NCI-H1436 (cell line): Measurements from ENCODE around the gene GAST.

Experiments
- DNase-seq: peaks from one replicate; lab custom pipeline; 2025; lab: John Stamatoyannopoulos, UW

The GAST gene

DNA sequence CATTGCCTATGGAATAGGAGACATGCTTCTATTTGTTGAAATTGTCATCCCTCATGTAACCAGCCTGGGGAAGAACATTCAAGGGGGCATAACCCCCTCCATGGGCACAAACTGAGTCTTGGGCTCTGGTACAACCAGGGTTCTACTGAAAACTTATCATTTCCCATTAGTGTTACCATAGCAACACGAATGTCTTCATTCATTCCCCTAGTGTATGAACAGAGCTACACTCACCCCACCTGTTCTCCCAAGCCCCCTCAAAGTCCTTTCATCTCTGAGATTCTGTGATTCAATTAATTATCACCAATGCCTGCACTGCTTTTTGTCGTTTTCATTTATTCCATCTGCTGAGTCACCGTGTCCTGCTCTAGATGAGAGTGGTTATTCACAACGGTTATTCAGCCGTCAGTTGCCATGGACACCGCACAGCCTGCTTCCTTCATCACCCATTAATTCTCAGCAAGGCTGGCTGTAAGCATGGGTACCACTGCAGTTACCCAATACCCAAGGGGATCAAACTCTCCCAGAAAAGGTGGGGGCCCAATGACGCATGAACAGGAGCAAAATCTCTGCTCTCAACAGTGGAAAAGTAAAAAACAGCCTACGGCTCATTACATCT is 1.6 kb upstream of the GAST start:
- peak; percentile 99 for DNase-seq

DNA sequence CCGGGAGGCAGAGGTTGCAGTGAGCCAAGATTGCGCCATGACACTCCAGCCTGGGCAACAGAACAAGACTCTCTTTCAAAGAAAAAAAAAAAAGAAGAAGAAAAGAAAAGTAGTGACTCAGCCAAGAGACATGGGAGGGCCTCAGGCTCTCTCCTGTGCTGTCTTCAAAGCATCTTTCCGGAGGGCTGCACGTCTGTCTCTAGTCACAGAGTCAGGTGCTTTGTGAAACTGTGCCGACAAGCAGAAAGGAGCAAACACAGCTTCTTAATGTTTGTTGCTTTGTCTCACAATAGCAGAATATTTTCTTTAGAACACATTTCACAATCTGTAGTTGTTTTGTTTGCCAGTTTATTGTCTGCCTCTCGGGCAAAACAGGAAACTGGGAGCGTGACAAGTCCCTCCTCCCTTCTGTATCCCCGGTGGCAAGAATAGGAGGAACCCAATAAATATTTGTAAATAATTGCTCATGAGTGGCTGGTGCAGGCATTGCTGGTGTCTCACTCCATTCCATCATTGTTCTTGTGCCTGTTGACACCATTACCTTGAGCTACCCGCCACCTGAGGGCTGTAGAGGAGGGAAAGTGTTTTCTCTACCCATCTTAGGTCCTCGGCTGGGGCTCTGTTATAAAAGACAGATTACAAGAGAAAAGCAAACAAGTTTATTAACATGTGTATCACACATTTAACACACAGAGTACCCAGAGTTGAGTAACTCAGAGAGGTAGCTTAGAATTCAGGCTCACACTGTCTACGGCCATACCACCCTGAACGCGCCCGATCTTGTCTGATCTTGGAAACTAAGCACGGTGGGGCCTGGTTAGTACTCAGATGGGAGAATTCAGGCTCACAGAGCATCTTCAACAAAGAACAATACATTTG is 5.5 kb downstream of the GAST start:
- no peak for DNase-seq

DNA sequence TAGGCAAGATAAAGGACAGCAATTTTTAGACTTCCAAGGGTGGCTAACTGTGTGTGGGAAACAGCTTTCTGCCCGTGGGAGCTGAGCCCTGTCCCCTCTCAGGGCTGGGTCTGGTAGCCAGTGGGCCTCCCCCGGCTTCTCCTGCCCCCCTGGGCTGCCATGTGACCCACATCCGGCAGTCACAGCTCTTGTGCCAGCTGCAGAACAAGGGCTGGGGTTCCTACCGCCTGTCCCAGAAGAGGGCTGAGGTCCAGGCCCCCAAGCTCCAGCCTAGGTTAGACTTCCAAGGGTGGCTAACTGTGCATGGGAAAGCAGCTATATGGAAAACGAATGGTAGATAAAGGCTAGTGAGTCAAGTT is 6.1 kb downstream of the GAST start:
- DNase-seq = no peak

DNA sequence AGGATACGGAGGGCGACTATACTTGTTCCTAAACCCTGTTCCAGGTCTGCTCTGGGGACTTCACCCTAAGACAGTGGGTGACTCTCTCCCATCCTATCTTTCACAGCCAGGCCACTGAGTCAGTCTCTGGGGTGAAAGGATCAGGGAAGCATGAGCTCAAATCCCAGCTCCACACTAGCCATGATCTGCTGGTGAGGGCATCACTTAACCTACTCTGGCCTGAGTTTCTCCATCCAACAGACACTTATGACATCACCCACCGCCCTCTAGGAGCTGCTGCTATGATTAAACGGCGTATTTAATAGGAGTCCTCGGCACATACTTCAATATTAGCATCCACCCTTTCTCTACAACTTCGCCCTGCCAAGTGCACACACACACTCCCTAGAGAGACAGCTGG is 10.1 kb downstream of the GAST start:
- no peak for DNase-seq

DNA sequence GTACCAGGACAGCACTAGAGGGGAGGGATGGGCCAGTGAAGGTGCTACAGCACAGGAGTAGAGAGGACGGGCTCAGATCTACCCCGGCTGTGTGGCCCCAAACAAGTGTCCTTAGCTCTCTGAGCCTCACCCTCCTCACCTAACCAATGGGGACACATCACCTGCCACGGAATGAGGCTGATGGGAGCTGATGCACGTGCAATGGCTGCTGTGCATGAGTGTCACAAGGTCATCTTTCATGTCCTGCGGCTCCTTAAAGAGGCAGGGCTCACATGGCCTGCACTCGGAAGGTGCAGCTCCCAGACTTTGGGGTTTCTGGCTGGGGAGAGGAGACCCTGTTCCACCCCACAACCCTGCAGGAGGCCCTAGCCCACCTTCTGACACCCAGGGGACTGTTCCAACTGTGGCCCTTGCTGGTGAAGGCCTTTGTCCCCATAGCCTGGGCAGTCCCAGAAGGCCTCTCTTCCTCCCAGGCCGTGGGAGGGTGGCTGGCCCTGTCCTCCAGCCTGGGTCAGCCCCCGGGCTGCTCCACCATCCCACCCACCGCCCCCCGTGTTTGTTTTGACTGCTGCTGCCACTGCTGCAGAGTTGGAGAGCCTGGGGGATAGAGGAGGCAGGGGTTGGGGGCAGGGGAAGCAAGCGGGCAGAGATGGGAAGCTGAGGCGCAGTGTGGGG is 11.8 kb downstream of the GAST start:
- no peak for DNase-seq

DNA sequence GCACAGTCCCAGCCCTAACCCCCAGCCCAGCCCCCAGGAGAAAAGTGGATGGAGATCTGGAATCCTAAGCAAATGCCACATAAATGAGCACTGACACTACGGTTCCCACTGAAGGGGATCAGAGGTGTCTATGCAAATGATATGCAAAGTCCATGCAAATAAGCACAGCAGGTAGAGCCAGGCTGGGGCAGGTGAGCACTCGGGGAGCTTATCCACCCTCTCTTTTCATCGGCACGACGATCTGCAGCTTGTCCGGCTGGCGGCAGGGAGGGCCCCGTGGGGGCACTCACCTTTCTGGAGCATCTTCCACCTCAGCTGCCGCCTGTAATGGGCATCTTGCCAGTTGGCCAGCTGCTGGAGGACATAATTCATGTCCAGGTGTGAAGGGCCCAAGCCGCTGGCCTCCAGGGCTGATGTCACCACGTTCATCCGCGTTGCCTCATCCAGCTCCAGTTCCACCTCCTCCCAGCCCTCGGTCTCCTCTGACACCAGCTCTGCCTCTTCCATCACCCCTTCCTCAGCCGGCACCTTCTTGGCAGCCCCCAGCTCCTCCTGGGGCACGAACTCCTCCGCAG is 12.4 kb downstream of the GAST start:
- no peak for DNase-seq

DNA sequence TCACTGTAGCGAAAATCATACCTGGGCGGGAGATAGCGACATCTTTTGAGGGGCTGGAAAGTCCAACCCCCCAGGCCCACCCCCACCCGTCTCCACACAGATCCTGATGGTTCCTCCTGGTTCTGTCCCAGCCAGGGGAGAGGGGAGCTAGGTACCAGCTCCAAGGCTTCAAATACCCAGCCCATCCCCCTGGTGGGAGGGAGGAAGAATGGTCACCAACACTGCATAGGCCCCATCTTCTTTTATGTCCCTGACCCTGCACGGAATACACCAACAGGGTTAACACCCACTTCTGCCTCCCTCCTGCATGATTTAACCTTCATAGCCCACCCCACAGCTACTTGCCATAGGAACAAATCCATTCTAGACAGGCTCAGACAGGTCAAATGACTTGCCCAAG is 13.0 kb downstream of the GAST start:
- no peak for DNase-seq

DNA sequence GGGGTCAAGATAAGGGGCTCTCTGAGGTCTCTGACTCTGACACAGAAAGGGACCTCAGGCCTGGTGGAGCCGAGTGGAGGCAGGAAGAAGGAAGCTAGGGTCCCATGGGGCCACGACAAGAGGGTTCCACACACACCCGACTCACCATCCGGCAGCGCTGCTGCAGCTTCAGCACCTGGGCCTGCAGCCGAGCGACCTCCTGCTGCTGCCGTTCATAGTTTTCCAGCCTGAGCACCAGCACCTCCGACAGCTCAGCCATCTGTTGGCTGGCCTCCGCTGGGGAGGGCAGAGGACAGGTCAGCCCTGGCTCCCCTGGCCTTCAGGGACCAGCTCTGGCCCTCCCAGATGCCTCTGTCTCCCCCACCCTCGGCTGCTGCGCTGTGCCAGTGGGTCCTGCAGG is 15.9 kb downstream of the GAST start:
- DNase-seq = peak; percentile 40

DNA sequence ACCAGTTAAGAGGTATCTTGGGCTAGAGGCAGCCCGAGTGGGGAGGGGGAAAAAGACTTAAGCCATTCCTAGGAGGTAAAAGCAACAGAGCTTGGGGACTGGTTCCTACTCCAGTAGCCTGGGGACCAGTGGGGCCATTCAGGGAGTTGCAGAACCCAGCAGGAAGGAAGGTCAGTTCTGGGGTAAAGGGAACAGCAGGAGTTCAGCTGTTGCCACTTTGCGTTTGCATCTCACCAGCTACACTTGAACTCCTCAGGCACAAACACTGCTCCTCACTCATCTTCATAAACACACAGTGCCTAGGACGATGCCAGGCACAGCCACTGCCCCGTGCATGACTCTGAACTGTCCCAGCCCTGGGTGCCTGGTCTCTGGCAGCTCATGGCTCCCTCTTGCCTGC is 18.3 kb downstream of the GAST start:
- DNase-seq = no peak

DNA sequence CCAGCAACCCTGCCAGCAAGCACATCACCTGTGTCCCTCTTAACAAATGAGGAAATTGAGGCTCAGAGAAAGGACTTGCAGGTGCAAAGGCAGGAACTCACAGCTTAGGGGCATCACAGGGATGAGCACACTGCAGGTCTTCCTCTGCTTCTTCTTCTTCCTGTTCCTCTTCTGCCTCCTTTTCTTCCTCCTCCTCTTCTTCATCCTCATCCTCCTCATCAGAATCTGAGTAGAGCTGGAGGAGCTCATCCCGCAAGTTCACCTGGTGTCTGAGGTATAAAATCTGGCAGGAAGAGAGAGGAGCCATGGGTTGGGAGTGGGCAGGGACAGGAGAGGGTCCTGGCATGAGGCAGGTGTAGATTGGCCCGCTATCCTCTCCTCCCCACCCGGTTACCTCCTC is 19.7 kb downstream of the GAST start:
- no peak for DNase-seq

DNA sequence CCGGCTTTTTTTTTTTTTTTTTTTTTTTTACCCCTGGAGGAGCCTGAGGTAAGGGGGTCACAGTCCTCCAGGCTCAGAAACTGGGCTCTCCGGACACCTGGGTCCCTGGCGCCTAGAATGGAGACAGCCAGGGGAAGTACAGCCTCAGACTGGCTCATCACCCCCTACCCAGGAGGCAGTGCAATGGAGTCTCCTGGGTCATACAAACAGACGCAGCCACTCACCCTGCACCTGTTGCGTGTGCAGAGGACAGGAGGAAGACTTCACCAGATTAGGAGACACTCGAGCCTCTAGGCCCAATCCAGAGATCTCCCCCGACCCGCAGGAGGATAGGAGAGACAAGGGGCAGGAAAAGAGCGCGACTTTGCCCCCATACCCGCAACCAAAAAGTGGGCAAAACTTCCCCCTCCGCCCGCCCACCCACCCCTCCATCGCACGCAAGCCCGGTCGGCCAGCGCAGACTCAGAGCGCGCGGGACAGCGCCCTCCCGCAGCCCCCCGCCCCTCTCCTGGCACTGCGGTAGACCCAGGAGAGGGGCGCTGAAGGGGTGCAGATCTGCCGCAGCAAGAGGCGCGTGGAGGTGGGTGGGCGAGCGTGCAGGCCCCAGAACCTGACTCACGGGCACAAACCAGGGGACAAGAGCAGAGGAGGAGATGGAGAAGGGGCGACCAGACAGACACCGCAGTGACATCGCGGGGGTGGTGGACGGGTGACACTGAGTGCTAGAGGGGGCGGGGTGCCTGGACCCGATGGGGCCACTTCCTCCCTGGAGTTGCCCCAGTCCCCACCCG is 21.4 kb downstream of the GAST start:
- no peak for DNase-seq

DNA sequence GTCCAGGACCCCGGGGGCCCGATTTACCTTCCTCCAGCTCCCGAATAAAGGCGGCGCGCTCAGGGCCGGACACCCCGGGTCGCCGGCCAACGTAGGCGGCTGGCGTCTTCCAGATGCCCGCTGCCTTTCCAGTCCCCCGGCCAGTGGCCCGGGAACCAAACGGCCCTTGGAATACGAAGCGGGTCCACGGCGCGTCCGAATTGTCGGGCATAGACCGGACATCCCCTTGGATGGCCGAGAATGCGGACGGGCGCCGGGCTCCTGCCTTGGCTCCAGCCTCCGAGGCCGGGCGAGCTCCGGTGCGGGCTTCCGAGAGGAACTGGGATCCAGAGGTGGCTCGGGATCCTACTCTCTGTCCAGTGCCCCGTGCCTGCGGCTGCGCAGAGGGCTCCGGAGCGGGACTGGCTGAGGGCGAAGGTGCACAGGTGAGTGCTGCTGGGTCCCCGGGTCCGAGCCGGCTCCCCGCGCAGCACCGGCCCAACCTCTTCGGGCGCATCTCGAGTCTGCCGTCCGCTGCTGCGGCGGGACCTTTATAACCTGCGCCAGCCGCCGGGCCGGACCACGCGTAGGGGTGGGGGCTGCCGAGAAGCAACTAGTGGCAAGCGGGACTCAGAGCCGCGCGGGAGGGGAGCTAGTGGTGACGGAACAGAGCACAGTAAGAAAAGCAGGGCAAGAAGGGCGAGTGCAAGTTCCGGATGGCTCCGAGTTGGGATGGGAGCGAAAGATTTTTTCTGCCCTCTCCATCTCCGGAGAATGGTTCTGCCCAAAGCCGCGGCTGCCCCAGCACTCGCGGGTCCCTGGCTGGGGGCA is 22.2 kb downstream of the GAST start, which contains the start of gene HAP1:
TSS of gene HAP1 (minus strand) at position 505 of the 810 bp plus-strand sequence. CDS start at position 496, 9 bp downstream.
- no peak for DNase-seq

DNA sequence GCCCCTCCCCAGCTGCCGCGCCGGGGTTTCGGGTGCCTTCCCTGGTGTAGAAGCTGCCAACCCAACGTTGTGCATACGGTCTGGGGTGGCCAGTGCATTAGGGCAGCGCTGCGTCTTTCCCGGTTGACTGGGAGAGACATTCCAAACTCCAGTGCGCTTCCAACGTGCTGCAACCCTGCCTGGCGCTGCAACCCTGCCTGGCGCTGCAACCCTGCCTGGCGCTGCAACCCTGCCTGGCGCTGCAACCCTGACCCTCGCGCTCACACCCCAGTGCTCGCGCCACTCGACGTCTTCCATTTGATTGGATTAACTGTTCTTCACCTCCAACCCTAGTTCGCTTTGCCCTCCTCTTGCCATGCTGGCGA is 22.8 kb downstream of the GAST start:
- no peak for DNase-seq

DNA sequence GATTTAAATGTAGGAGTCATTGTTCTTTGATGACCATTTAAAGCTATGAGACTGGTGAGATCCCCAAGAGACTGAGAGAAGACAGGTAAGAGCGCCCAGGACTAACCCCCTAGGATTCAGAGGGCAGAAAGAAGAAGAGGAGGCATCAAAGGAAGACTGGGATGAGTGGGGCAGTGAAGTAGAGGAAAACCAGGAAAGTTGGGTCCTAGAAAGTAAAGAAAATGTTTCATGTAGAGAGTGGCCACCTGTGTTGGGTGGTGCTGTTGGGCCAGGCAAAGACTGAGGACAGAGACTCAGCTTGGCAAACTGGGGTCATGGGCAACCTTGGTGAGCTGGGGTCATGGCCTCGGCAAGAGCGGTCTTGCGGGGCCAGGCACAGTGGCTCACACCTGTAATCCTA is 23.6 kb downstream of the GAST start:
- no peak for DNase-seq

DNA sequence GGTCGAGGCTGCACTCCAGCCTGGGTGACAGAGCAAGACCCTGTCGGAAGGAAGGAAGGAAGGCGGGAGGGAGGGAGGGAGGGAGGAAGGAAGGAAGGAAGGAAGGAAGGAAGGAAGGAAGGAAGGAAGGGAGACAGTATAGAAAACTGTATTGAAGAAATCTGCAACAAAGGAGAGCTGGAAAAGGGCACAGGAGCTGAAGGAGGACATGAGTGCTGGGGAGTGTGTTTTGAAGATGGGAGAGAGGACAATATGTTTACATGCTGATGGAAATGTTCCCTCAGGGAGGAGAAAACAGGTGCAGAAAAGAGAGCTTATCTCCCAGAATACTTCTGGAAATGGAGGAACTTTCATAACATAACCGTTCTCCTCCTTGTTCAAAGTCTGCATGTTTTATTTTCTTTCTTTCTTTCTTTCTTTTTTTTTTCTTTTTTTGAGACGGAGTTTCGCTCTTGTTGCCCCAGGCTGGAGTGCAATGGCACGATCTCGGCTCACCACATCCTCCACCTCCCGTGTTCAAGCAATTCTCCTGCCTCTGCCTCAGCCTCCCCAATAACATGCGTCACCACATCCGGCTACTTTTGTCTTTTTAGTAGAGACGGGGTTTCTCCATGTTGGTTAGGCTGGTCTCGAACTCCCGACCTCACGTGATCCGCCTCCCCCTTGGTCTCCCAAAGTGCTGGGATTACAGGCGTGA is 25.0 kb downstream of the GAST start:
- DNase-seq = no peak

DNA sequence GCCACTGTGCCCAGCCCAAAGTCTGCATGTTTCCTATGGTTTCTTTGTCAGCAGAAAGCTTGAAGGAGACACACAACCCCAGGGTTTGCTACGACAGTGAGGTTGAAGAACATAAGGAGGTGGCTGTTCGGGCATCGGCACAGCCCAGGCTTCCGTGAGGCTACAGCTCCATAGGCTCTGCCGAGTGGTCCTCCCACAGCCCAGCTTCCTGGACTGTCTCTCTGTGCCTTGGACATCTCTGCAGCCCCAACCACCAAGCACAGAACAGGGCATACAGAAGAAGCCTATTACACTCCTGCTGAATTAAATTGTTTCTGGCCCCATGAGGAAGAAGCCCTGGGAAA is 25.5 kb downstream of the GAST start:
- no peak for DNase-seq

DNA sequence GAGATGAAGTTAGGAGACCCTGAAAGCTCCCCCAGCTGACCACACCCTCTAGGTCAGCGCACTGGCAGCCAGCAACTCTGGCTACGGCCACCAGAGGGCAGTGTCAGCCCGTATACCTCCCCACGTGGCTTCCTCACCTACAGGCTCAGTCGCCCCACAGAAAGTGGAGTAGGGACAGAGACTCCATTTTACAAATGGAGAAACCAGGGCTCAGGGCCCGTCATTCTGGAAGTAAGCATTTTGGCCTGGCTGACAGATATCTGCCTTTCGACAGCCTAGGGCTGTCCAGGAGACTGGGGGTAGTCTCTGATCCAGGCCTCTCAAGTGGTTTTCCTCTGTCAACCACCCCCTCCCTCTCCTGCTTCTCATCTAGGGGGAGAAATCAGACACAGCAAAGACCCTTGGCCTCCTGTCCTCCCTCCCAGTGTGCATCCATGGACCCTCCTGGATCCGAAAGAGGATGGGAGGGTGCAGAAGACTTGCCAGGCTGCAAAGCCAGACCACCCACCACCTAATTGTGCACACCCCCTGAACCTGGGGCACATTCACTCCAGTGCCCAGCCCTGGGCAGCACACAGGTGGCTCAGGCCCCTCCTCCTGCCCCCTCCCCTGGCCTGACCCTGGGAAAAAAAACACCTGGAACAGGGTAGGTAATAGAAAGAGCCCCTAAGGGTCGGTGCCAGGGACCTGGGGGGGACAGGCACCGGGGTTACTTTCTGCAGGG is 26.1 kb downstream of the GAST start:
- DNase-seq = peak; percentile 85

DNA sequence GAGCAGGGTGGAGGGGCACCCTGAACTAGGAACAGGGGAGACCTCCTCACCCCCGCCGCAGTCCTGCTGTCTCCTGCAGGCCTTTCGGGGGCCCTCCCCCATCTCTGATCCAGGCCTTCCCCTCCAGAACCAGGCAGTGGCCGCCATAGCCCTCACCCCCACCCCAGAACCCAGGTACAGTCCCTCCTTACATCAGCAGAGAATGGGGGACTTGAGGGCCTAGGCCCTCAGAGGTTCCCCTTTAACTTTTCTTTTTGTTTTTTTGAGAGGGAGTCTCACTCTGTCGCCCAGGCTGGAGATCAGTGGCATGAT is 26.6 kb downstream of the GAST start:
- no peak for DNase-seq

DNA sequence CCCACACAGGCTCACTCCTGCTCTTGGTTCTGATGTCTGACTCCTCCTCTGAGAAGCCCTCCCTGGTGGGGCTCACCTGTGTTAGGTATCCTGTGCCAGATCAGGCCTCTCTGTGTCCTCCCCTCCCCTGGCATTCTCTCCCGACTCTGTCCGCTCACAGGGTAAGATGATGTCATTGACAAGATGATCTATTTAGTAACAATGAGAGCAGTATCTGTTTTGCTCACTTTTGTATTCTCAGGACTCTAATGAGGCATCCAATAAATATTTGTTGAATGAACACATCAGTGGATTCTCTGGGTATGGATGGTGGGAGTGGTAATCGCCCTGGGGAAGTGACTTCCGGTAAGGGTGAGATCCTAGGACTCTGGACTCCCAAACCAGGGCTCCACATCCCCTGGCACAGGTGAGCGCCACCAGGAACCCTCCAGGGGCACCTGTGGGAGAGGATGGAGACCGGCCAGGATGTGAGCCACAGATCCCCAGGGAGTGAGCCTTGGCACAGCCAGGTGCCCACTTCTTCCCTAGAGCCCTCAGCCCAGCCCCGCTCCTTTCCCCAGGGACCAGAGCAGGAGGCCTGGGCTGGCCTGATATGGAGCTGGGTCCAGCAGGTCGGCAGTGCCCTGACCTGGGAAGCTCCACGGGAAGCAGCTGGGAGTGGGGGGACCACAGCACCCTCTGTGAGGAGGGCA is 27.7 kb downstream of the GAST start:
- peak; percentile 55 for DNase-seq

DNA sequence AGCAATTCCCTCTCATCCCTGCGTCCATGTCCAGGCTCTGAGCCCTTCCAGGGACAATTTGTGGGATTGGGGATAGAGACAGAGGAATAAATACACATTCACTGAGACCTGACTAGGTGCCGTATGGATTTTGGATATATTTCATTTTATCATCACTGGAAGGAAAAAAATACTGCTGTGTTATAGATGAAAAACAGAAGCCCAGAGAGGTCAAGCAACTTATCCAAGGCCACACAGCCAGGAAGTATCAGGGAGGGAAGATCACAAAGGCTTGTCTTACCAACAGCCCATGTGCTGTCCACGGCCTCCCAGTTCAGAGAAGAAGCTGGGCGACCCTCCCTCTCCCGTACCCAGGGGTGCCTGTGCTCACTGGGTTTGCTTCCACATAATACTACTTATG is 28.4 kb downstream of the GAST start:
- DNase-seq = no peak
